Adrenal gland (tissue), 5 donors: ENCODE data around the gene SP110.

ENCODE experiments used
- POLR2A ChIP-seq, 2 donors: fragments of 450-650 bp; IDR thresholded peaks; one replicate each; pipeline ENCODE4 v1.6.1; 2017; ENCODE audit warnings: antibody characterized with exemption in 2 of 2, mild to moderate bottlenecking in 2 of 2, moderate library complexity in 1 of 2
- TF ChIP-seq, protein P1 (sequence below), 6 experiments: fragments of 450-650 bp in 4 of 6; fragments of 200-600 bp in 2 of 6; sonication (generic) in 1 of 6; IDR thresholded peaks; 1 replicate in 5 of 6; 2 replicates in 1 of 6; pipeline versions ENCODE4 v1.5.1 to v1.8.0; 2016 to 2021; ENCODE audit warnings: antibody characterized with exemption in 6 of 6, mild to moderate bottlenecking in 2 of 6, moderate library complexity in 1 of 6
- donor health status: DM: no; HTN: no; CAD: no.

DNA sequence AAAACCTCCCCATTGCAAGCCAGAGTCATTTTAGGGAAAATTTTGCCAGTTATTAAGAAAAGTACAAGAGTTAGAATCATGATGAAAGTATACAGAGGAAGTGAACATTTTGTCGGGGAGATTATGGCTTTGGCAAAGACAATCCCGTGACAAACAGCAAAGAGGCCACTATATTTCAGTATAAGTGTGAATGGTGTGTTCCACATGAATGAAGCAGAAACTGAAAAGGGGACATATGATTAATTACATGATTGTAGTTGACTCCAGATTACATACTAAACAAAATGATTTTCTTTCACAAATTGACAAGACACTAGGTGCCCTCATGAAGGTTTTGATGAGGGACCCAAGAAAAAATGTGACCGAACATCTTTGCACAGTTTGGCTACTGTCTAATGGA lies 47.8 kb upstream of the SP110 start:
- TF ChIP-seq, protein P1, sequence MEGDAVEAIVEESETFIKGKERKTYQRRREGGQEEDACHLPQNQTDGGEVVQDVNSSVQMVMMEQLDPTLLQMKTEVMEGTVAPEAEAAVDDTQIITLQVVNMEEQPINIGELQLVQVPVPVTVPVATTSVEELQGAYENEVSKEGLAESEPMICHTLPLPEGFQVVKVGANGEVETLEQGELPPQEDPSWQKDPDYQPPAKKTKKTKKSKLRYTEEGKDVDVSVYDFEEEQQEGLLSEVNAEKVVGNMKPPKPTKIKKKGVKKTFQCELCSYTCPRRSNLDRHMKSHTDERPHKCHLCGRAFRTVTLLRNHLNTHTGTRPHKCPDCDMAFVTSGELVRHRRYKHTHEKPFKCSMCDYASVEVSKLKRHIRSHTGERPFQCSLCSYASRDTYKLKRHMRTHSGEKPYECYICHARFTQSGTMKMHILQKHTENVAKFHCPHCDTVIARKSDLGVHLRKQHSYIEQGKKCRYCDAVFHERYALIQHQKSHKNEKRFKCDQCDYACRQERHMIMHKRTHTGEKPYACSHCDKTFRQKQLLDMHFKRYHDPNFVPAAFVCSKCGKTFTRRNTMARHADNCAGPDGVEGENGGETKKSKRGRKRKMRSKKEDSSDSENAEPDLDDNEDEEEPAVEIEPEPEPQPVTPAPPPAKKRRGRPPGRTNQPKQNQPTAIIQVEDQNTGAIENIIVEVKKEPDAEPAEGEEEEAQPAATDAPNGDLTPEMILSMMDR (IDR thresholded peaks at IDR 0.05) = no peak
- TF ChIP-seq POLR2A (IDR thresholded peaks at IDR 0.05) = no peak
